ENCODE data around the gene SAP30.

SAP30 gene

DNA sequence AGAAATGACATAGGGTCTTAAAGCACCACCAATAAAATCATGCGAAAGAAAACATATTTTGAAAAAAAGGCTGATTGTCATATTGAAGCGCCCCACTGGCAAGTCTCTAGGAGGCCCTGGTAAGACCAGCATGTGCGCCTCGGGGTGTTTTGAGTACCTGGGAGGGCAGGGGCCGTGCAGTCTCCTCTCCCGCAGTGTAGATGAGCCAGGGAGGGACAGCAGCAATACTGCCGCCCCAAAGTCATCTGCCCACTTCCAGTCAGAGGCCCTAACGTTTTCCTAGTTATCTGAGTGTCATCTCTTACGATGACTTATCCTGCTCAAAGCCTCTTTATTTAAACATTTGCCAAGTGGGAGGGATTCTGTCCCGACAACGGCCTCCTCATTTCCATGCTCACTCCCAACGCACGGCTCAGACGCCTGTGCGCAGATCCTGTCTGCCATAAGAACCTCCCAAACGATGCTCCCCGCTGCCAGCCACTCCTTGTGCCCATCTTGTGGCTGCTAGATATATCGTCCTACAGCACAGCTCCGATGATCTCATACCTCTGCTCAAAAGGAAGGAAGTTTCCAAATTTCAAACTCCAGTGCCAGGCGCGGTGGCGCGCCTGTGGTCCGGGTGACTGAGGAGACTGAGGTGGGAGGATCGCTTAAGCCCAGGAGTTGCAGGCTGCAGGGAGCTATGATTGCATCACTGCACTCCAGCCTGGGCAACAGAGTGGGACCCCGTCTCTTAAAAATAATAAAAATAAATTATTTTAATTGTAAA is 45.3 kb downstream of the SAP30 start:
- no peak for DNase-seq (ENCODE audit: low spot score)

- no peak for DNase-seq (ENCODE audit: low spot score)
Observed at GRCh38 chr4:173417833-173418232, 47.1 kb downstream of the SAP30 start.

- no peak for DNase-seq (ENCODE audit: low spot score)
Observed at GRCh38 chr4:173418639-173419038, 47.9 kb downstream of the SAP30 start.

GRCh38 chr4:173420324-173420752 is 49.6 kb downstream of the SAP30 start:
- peak; percentile 54 for DNase-seq (ENCODE audit: low spot score)

- no peak for DNase-seq (ENCODE audit: low spot score)
Observed at GRCh38 chr4:173420801-173421200, 50.0 kb downstream of the SAP30 start.

DNA sequence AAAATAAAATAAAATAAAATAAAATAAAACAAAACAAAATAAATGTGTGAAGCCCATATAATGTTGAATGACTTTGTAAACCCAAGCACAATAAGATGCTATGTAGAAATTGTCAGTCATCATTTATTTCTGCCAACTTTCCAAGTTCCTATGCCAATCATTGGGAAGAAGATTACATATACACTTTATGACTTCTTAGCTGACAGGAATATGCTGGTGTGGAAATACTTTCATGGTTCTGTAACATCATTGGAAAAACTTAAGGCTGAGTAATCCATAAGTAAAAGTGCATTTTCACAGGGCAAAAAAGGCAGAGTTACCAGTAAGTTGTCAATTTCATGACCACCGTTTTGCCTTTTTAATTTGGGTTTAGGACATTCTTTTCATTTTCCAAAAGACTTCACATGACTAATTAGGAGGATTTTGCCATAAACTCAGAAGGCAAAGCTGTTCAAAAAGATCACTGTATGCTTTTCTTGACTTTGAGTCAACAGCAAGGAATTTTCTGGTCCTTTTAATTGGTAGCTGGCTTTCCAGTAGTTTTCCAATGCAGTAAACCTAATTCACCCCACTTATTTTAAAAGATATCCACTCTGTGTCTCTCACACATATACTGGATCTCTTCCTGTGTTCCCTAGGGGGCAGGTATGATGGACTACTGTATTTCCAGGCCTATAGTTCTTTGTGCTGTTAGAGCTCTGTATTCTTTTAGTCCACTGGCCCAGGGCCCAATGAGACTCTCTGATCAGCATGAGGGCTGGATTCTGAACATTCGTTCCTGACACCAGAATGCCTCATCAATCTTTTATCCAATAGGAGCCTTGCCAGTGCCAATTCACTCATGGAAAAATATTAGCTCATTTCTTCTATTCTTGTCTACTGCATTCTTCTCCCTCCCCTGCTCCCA is 54.4 kb downstream of the SAP30 start:
- DNase-seq (ENCODE audit: low spot score) = no peak

DNA sequence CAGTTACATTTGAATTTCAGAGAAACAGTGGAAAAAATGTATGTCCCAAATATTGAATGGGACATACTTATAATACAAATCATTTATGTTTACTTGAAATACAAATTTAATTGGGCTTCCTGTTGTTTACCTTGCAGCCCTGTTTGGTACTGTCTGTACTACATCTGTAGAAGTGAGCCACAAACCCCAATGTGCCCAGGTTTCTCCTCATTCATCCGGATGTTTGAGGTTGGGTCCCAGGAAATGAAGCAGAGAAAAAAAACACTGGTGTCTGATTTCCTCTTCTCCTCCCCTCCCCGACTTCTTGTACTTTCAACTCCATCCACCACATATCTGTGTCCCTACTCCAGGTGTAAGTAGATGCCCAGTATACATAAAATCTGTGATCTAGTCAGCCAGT is 55.3 kb downstream of the SAP30 start:
- no peak for DNase-seq (ENCODE audit: low spot score)
